Sigmoid colon (tissue), 7 donors: ENCODE data around the gene CEP85L. TPM values are rescaled to one million over a fixed set of nuclear protein-coding genes. Genes with fewer than 3 reads are reported as not detected.

Experiments used
- DNase-seq: peaks from one replicate; pipeline ENCODE4 v3.0.0-alpha.2; 2019
- H3K27ac ChIP-seq, 4 donors: fragments of 200-600 bp; sonication (generic); one replicate each; pipeline ENCODE4 v1.5.1; 2016 to 2019; ENCODE audit warnings: mild to moderate bottlenecking in 1 of 4
- H3K27me3 ChIP-seq, 3 donors: fragments of 200-600 bp; sonication (generic); one replicate each; pipeline ENCODE4 v1.5.1; 2019; ENCODE audit warnings: mild to moderate bottlenecking in 1 of 3
- H3K36me3 ChIP-seq, 4 donors: fragments of 200-600 bp; sonication (generic); one replicate each; pipeline ENCODE4 v1.5.1; 2016 to 2019
- H3K4me1 ChIP-seq, 4 donors: fragments of 200-600 bp; sonication (generic); one replicate each; pipeline ENCODE4 v1.5.1; 2017 to 2019
- H3K4me3 ChIP-seq, 4 donors: fragments of 200-600 bp; sonication (generic); one replicate each; pipeline ENCODE4 v1.5.1; 2017 to 2019; ENCODE audit warnings: mild to moderate bottlenecking in 2 of 4, moderate library complexity in 1 of 4
- H3K9me3 ChIP-seq, 4 donors: fragments of 200-600 bp in 3 of 4; sonication (generic) in 3 of 4; one replicate each; pipeline versions ENCODE4 v1.5.1 to v1.6.1; 2013 to 2019
- EP300 ChIP-seq, 4 donors: sonication (generic); formaldehyde crosslinking; IDR thresholded peaks; one replicate each; pipeline ENCODE4 v1.6.1; 2017; ENCODE audit warnings: antibody characterized with exemption in 4 of 4
- POLR2A ChIP-seq, 2 donors: fragments of 450-650 bp; IDR thresholded peaks; one replicate each; pipeline ENCODE4 v1.6.1; 2016; ENCODE audit warnings: antibody characterized with exemption in 2 of 2, mild to moderate bottlenecking in 2 of 2, moderate library complexity in 2 of 2
- POLR2AphosphoS5 ChIP-seq, 4 donors: sonication (generic); formaldehyde crosslinking; IDR thresholded peaks; one replicate each; pipeline ENCODE4 v1.6.1; 2017; ENCODE audit warnings: antibody characterized with exemption in 4 of 4
- WGBS, 2 donors: extraction: QIAGEN DNeasy Blood & Tissue Kit; methylation state at CpG; one replicate each; pipeline ENCODE4 v1.1.7; 2013; 5-methylcytosine and 5-hydroxymethylcytosine counted together
- intact Hi-C: fragments of 100-400 bp; cut with DNase I; formaldehyde crosslinking; loops from one replicate; pipeline ENCODE4 v1.15.1; 2023
- polyA plus RNA-seq, 3 donors: library from polyadenylated mRNA; stranded (reverse); fragments of 200-250 nt; gene quantifications; one replicate each; pipeline ENCODE4 v1.2.3, GENCODE V29; 2013
- total RNA-seq, 4 donors: library from RNA; depleted of rRNA; stranded (reverse); fragments of >200 nt; gene quantifications; one replicate each; pipeline ENCODE4 v1.1.0, GENCODE V29; 2016
- TF ChIP-seq, protein P1 (sequence below), 4 experiments: fragments of 450-650 bp in 3 of 4; fragments of 200-600 bp in 1 of 4; IDR thresholded peaks; one replicate each; pipeline ENCODE4 v1.5.1; 2016 to 2019; ENCODE audit warnings: antibody characterized with exemption in 4 of 4, mild to moderate bottlenecking in 3 of 4, moderate library complexity in 2 of 4
- donor health status: healthy with polysubstance abuse.
- donor health status: Bipolar disorder and iron deficiency.
- donor health status: healthy.

Gene CEP85L
- total and polyA plus RNA-seq, 7 donors: 0.23 to 17.4 (median 12.8) TPM

DNA sequence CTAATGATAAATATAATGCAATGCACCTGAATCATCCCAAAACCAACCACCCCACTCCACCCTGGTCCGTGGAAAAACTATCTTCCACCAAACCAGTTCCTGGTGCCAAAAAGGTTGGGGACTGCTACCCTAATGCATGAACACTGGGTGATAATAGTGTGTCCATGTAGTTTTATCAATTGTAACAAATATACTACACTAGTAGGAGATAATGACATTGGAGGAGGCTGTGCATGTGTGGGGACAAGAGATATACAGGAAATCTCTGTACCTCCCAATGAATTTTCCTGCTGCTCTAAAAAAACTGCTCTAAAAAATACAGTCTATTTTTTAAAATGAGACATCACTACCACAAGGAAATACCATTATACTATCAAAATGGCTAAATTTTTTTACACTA, 20.5 kb downstream of the CEP85L start:
- H3K27ac ChIP-seq: no peak overlapping the region
- peaks cover 0 to 5% (median 0%) of the 10 kb centered on the region in 4 donors for H3K36me3 ChIP-seq
- no peak overlapping the region for H3K4me3 ChIP-seq
- H3K9me3 ChIP-seq: no peaks in the 10 kb centered on the region
- intact Hi-C loops: no loop called here
- DNase-seq: no peak
- TF ChIP-seq POLR2A (IDR thresholded peaks at IDR 0.05) (no peak), POLR2AphosphoS5 (IDR thresholded peaks at IDR 0.05) (no peak), EP300 (IDR thresholded peaks at IDR 0.05) (no peak)
- TF ChIP-seq, protein P1, sequence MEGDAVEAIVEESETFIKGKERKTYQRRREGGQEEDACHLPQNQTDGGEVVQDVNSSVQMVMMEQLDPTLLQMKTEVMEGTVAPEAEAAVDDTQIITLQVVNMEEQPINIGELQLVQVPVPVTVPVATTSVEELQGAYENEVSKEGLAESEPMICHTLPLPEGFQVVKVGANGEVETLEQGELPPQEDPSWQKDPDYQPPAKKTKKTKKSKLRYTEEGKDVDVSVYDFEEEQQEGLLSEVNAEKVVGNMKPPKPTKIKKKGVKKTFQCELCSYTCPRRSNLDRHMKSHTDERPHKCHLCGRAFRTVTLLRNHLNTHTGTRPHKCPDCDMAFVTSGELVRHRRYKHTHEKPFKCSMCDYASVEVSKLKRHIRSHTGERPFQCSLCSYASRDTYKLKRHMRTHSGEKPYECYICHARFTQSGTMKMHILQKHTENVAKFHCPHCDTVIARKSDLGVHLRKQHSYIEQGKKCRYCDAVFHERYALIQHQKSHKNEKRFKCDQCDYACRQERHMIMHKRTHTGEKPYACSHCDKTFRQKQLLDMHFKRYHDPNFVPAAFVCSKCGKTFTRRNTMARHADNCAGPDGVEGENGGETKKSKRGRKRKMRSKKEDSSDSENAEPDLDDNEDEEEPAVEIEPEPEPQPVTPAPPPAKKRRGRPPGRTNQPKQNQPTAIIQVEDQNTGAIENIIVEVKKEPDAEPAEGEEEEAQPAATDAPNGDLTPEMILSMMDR (IDR thresholded peaks at IDR 0.05): no peak
- no peaks in the 10 kb centered on the region for H3K27me3 ChIP-seq
- H3K4me1 ChIP-seq: peaks cover 0 to 9% (median 3%) of the 10 kb centered on the region in 4 donors
- WGBS, 2 donors: 87 to 94% methylated on average over 1 of the region's 1 CpG

- no peak for DNase-seq
- H3K27me3 ChIP-seq: no peaks in the 10 kb centered on the region
- no peak overlapping the region for H3K4me3 ChIP-seq
- intact Hi-C loops: no loop called here
- H3K4me1 ChIP-seq: peaks cover 0 to 9% (median 3%) of the 10 kb centered on the region in 4 donors
- H3K9me3 ChIP-seq: no peaks in the 10 kb centered on the region
- WGBS, 2 donors: 75 to 80% methylated on average over 1 of the region's 1 CpG
- no peak overlapping the region for H3K27ac ChIP-seq
- H3K36me3 ChIP-seq: peaks cover 0 to 5% (median 0%) of the 10 kb centered on the region in 4 donors
- TF ChIP-seq EP300 (IDR thresholded peaks at IDR 0.05): no peak
- TF ChIP-seq, protein P1 (IDR thresholded peaks at IDR 0.05): no peak
- no peak for TF ChIP-seq POLR2AphosphoS5 (IDR thresholded peaks at IDR 0.05)
- TF ChIP-seq POLR2A (IDR thresholded peaks at IDR 0.05): no peak
These were observed 21.3 kb downstream of the CEP85L start for GRCh38 chr6:118630067-118630466.

DNA sequence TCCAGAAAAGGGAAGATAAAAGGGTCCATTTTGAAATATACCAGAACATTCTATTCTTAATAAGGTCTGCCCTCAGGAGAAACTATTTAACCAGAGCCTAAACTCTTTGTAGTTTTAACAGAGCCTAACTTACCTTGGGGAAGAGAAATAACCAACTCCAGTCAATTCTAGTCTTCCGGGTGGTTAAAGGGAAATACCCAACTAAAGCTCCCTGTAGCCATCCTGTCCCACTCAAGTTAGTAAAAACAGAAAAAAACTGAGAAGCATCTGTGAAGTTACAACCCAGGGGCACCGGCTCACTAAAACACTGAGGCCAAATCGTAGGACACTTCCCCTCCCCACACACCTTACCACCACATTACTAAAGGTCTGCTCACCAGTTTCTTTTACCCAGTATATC, 23.7 kb downstream of the CEP85L start:
- Histone ChIP-seq H3K36me3 (peaks cover 0 to 5% (median 0%) of the 10 kb centered on the region in 4 donors), H3K4me3 (no peak overlapping the region), H3K27ac (no peak overlapping the region), H3K27me3 (no peaks in the 10 kb centered on the region), H3K4me1 (peaks cover 0 to 6% (median 0%) of the 10 kb centered on the region in 4 donors), H3K9me3 (no peaks in the 10 kb centered on the region)
- no peak for DNase-seq
- WGBS, 2 donors: 79 to 87% methylated on average over 3 of the region's 3 CpGs
- TF ChIP-seq, protein P1 (IDR thresholded peaks at IDR 0.05): no peak
- TF ChIP-seq POLR2AphosphoS5 (IDR thresholded peaks at IDR 0.05) (no peak), POLR2A (IDR thresholded peaks at IDR 0.05) (no peak), EP300 (IDR thresholded peaks at IDR 0.05) (no peak)
- intact Hi-C loops: no loop called here

GRCh38 chr6:118625833-118626232, 25.6 kb downstream of the CEP85L start:
- 94 to 99% methylated on average over 4 of the region's 4 CpGs for WGBS, 2 donors
- H3K27me3 ChIP-seq: no peaks in the 10 kb centered on the region
- no peak for DNase-seq
- intact Hi-C loops: no loop called here
- no peaks in the 10 kb centered on the region for H3K9me3 ChIP-seq
- no peak overlapping the region for H3K4me3 ChIP-seq
- peaks cover 0 to 6% (median 0%) of the 10 kb centered on the region in 4 donors for H3K4me1 ChIP-seq
- peaks cover 0 to 5% (median 0%) of the 10 kb centered on the region in 4 donors for H3K36me3 ChIP-seq
- H3K27ac ChIP-seq: no peak overlapping the region
- no peak for TF ChIP-seq POLR2A (IDR thresholded peaks at IDR 0.05)
- TF ChIP-seq, protein P1 (IDR thresholded peaks at IDR 0.05): no peak
- TF ChIP-seq POLR2AphosphoS5 (IDR thresholded peaks at IDR 0.05): no peak
